ENCODE results near the gene IL2RA.
A peak's percentile ranks its signal among the peaks of the same experiment; 100 is the strongest.
"Not testable (repeated sequence)": the region's sequence is repeated elsewhere in the genome, so short reads cannot be mapped to it uniquely, and the experiment has no call there.

IL2RA gene

GRCh38 chr10:6062101-6062771, at the start of gene IL2RA:
Gene IL2RA (minus strand): TSS chr10:6062367. CDS start chr10:6062151, 216 bp downstream.
- no peak for DNase-seq (ENCODE audit: low read depth)
- H3K4me3 ChIP-seq (ENCODE audit: low read depth, low read length), result no peak within 1 kb of the TSS

GRCh38 chr10:6110136-6110535, 48.0 kb upstream of the IL2RA start:
- no peak for DNase-seq (ENCODE audit: low read depth)

GRCh38 chr10:6109444-6109775, 47.2 kb upstream of the IL2RA start:
- no peak overlapping the region for H3K4me3 ChIP-seq (ENCODE audit: low read depth, low read length)
- no peak for DNase-seq (ENCODE audit: low read depth)

More at GRCh38 chr10:6110136-6110535, 48.0 kb upstream of the IL2RA start:
- H3K4me3 ChIP-seq (ENCODE audit: low read depth, low read length), result no peak overlapping the region

GRCh38 chr10:6108631-6109443, 46.7 kb upstream of the IL2RA start:
- H3K4me3 ChIP-seq (ENCODE audit: low read depth, low read length), result no peak overlapping the region
- no peak for DNase-seq (ENCODE audit: low read depth)

GRCh38 chr10:6108072-6108471, 45.9 kb upstream of the IL2RA start:
- no peak for DNase-seq (ENCODE audit: low read depth)

GRCh38 chr10:6107616-6108015, 45.4 kb upstream of the IL2RA start:
- DNase-seq (ENCODE audit: low read depth); H3K4me3 ChIP-seq (ENCODE audit: low read depth, low read length): not testable (repeated sequence)

More at GRCh38 chr10:6108072-6108471, 45.9 kb upstream of the IL2RA start:
- H3K4me3 ChIP-seq (ENCODE audit: low read depth, low read length), result no peak overlapping the region

- H3K4me3 ChIP-seq (ENCODE audit: low read depth, low read length), result no peak overlapping the region
- DNase-seq (ENCODE audit: low read depth), result no peak
Measured at GRCh38 chr10:6103591-6103990, 41.4 kb upstream of the IL2RA start.

GRCh38 chr10:6102128-6102527, 40.0 kb upstream of the IL2RA start:
- no peak for DNase-seq (ENCODE audit: low read depth)
- H3K4me3 ChIP-seq (ENCODE audit: low read depth, low read length), result no peak overlapping the region

- DNase-seq (ENCODE audit: low read depth), result no peak
- H3K4me3 ChIP-seq (ENCODE audit: low read depth, low read length), result no peak overlapping the region
Measured at GRCh38 chr10:6101181-6101580, 39.0 kb upstream of the IL2RA start.

GRCh38 chr10:6100370-6100769, 38.2 kb upstream of the IL2RA start:
- H3K4me3 ChIP-seq (ENCODE audit: low read depth, low read length), result no peak overlapping the region
- no peak for DNase-seq (ENCODE audit: low read depth)

- H3K4me3 ChIP-seq (ENCODE audit: low read depth, low read length), result no peak overlapping the region
- no peak for DNase-seq (ENCODE audit: low read depth)
Measured at GRCh38 chr10:6098156-6098555, 36.0 kb upstream of the IL2RA start.

GRCh38 chr10:6097063-6097462, 34.9 kb upstream of the IL2RA start:
- DNase-seq (ENCODE audit: low read depth), result no peak
- H3K4me3 ChIP-seq (ENCODE audit: low read depth, low read length), result no peak overlapping the region

- no peak for DNase-seq (ENCODE audit: low read depth)
- no peak overlapping the region for H3K4me3 ChIP-seq (ENCODE audit: low read depth, low read length)
Measured at GRCh38 chr10:6095810-6096570, 33.8 kb upstream of the IL2RA start.

- no peak for DNase-seq (ENCODE audit: low read depth)
- H3K4me3 ChIP-seq (ENCODE audit: low read depth, low read length), result no peak overlapping the region
Measured at GRCh38 chr10:6092731-6093130, 30.6 kb upstream of the IL2RA start.

GRCh38 chr10:6091630-6092029, 29.5 kb upstream of the IL2RA start:
- H3K4me3 ChIP-seq (ENCODE audit: low read depth, low read length), result no peak overlapping the region
- DNase-seq (ENCODE audit: low read depth), result no peak

GRCh38 chr10:6089334-6090219, 27.4 kb upstream of the IL2RA start:
- H3K4me3 ChIP-seq (ENCODE audit: low read depth, low read length), result peak overlapping the region; percentile 96
- no peak for DNase-seq (ENCODE audit: low read depth)

GRCh38 chr10:6088721-6089333, 26.7 kb upstream of the IL2RA start, which contains the start of gene RBM17:
Gene RBM17 (plus strand): TSS chr10:6089034. CDS start chr10:6097066, 8,032 bp downstream.
- H3K4me3 ChIP-seq (ENCODE audit: low read depth, low read length), result peak within 1 kb of the TSS; percentile 96
- DNase-seq (ENCODE audit: low read depth), result peak; percentile 87

- peak; percentile 60 for DNase-seq (ENCODE audit: low read depth)
- no peak overlapping the region for H3K4me3 ChIP-seq (ENCODE audit: low read depth, low read length)
Measured at GRCh38 chr10:6086375-6087233, 24.4 kb upstream of the IL2RA start.

Data from skeletal muscle cell (primary cell).